Activated CD4-positive, alpha-beta memory T cell treated with anti-CD3 and anti-CD28 coated beads for 36 hours (primary cell): Measurements from ENCODE around the gene UTS2R. TPM values are rescaled to one million over a fixed set of nuclear protein-coding genes. Genes with fewer than 3 reads are reported as not detected.
"Not testable (repeated sequence)": the region's sequence is repeated elsewhere in the genome, so short reads cannot be mapped to it uniquely, and the experiment has no call there.

Experiments used
- CTCF ChIA-PET: fragments of 350-600 bp; sonication (Branson Sonifier 250); formaldehyde crosslinking; loops from one replicate; lab custom pipeline; 2021; ENCODE audit warnings: antibody characterized with exemption, inconsistent platforms; lab: Charles Lee
- POLR2A ChIA-PET: fragments of 350-600 bp; sonication (Branson Sonifier 250); formaldehyde crosslinking; loops from one replicate; lab custom pipeline; 2021; ENCODE audit warnings: antibody characterized with exemption; lab: Charles Lee
- DNase-seq: peaks from one replicate; pipeline ENCODE4 v3.0.0-alpha.2; 2020
- H3K27ac Mint-ChIP-seq: one replicate; pipeline ENCODE4 v1.8.0; 2021; ENCODE audit warnings: mixed read lengths
- H3K27me3 Mint-ChIP-seq: one replicate; pipeline ENCODE4 v1.8.0; 2021; ENCODE audit warnings: mixed read lengths
- H3K36me3 Mint-ChIP-seq: one replicate; pipeline ENCODE4 v1.8.0; 2021; ENCODE audit warnings: mixed read lengths
- H3K4me1 Mint-ChIP-seq: one replicate; pipeline ENCODE4 v1.8.0; 2021; ENCODE audit warnings: low read depth, mixed read lengths
- H3K4me3 Mint-ChIP-seq: one replicate; pipeline ENCODE4 v1.8.0; 2021; ENCODE audit warnings: mild to moderate bottlenecking, mixed read lengths
- H3K9me3 Mint-ChIP-seq: one replicate; pipeline ENCODE4 v1.8.0; 2021; ENCODE audit warnings: mixed read lengths
- intact Hi-C: fragments of 100-400 bp; cut with micrococcal nuclease; formaldehyde crosslinking; loops from one replicate; pipeline ENCODE4 v1.15.1; 2023
- total RNA-seq, 2 experiments: library from RNA; stranded (reverse); gene quantifications; one replicate each; pipeline ENCODE4 v1.2.3, GENCODE V29; 2021

The UTS2R gene
- total RNA-seq, 2 experiments from 2014 or later, result not detected

DNA sequence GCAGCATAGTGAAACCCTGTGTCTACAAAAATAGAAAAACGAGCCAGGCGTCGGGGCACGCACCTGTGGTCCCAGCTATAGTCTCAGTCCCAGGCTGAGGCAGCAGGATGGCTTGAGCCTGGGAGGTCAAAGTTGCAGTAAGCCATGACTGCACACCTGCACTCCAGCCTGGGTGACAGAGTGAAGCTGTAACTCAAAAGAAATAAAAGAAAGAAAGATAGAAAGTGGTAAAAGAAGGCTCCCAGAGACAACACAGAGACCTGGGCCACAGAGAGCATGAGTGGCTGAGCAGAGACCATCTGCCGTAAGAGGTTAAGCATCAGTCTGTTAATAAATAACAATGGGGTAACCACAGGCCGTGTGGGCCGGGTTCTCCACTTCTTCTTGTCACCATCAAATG is 31.3 kb downstream of the UTS2R start:
- no peak for DNase-seq
- H3K27ac Mint-ChIP-seq, result no peak overlapping the region
- H3K4me3 Mint-ChIP-seq, result no peak overlapping the region
- ChIA-PET POLR2A (no interaction called here), CTCF (interaction anchor here (0.6 kb wide), 1 partner anchor 102 kb away, joined by 3 read pairs; no protein-coding TSS in a partner anchor)
- peaks cover 16% of the 10 kb centered on the region for H3K4me1 Mint-ChIP-seq
- no peaks in the 10 kb centered on the region for H3K27me3 Mint-ChIP-seq
- no peaks in the 10 kb centered on the region for H3K9me3 Mint-ChIP-seq
- intact Hi-C loops, result no loop called here
- H3K36me3 Mint-ChIP-seq, result peaks cover 18% of the 10 kb centered on the region

- POLR2A ChIA-PET, result no interaction called here
- Mint-ChIP-seq H3K36me3 (peaks cover 20% of the 10 kb centered on the region), H3K27me3 (no peaks in the 10 kb centered on the region), H3K4me3 (no peak overlapping the region), H3K4me1 (peaks cover 16% of the 10 kb centered on the region), H3K9me3 (no peaks in the 10 kb centered on the region), H3K27ac (no peak overlapping the region)
- intact Hi-C loops, result no loop called here
- CTCF ChIA-PET, result no interaction called here
- no peak for DNase-seq
These were observed 32.4 kb downstream of the UTS2R start for GRCh38 chr17:82403662-82404660.

DNA sequence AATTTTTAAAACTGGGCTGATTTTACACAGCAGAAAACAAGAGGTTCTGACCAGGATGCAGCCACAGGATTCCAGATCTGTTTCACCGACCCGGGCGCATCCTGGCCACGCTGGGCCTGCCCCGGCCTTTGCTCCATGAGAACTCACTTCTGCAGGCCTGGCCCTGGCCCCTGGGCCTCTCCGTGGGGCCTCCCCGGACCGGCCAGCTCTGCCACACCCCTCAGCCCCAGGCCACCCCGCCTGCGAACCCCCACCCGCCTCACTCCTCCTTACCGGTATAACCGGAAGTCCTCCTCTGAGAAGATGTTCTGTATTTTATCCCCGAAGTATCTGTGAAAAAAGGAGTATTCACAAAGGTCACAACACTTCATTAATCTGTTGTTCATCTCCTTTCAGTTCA is 33.5 kb downstream of the UTS2R start:
- peaks cover 16% of the 10 kb centered on the region for H3K4me1 Mint-ChIP-seq
- CTCF ChIA-PET, result no interaction called here
- peaks cover 20% of the 10 kb centered on the region for H3K36me3 Mint-ChIP-seq
- intact Hi-C loops, result no loop called here
- no peaks in the 10 kb centered on the region for H3K9me3 Mint-ChIP-seq
- DNase-seq, result no peak
- H3K27me3 Mint-ChIP-seq, result no peaks in the 10 kb centered on the region
- no peak overlapping the region for H3K4me3 Mint-ChIP-seq
- no peak overlapping the region for H3K27ac Mint-ChIP-seq
- POLR2A ChIA-PET, result no interaction called here

DNA sequence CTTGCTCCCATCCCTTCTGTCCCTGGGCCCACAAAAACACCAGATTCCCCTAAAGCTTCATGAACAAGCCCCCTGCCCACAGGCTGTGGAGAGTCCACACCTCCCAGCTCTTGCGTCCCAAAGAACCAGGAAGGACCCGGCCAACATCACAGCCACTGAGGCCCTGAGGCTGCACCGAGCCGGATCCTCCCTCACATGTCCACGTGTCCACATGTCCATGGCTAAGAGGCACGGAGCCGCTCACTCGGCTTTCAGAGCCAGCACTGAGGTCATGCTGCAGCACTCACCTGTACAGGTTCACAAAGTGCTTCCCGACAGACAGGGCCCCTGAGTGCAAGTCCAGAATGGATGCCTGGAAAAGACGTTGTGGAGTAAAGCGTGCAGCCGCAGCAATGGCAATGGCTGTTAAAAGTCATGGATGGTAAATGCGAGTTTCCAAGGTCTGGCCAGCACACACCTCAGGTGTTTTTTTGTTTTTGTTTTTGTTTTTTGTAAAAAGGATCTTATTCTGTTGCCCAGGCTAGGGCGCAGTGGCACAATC is 34.6 kb downstream of the UTS2R start:
- intact Hi-C loops, result no loop called here
- Mint-ChIP-seq H3K9me3 (no peaks in the 10 kb centered on the region), H3K4me3 (no peak overlapping the region), H3K27me3 (no peaks in the 10 kb centered on the region), H3K36me3 (peaks cover 18% of the 10 kb centered on the region), H3K4me1 (peaks cover 10% of the 10 kb centered on the region), H3K27ac (no peak overlapping the region)
- POLR2A ChIA-PET, result no interaction called here
- DNase-seq, result no peak
- CTCF ChIA-PET, result no interaction called here

DNA sequence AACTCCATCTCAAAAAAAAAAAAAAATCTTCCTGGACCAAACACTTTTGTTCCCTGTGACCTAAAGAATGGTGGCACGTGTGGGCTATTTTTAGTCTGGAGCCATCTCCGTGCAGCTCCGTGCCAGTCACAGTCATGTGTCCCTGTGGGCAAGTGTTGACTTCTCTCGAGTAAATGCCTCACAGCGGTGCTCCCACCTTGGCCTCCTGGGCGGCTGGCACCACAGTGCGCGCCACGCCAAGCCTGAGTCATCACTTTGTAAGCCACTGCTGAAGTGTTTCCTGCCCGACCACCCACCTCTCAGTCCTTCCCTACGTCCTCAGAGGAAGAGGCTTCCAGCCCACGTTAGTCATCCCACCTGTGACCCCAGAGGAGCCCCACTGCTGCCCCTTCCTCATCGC is 35.7 kb downstream of the UTS2R start:
- ChIA-PET CTCF (interaction anchor here (1.0 kb wide), 1 partner anchor 56 kb away, joined by 3 read pairs; no protein-coding TSS in a partner anchor), POLR2A (no interaction called here)
- DNase-seq, result no peak
- Mint-ChIP-seq H3K36me3 (peaks cover 16% of the 10 kb centered on the region), H3K4me1 (peaks cover 5% of the 10 kb centered on the region), H3K4me3 (no peak overlapping the region), H3K9me3 (no peaks in the 10 kb centered on the region), H3K27me3 (no peaks in the 10 kb centered on the region), H3K27ac (no peak overlapping the region)
- intact Hi-C loops, result no loop called here

GRCh38 chr17:82408288-82408937 is 36.8 kb downstream of the UTS2R start:
- Mint-ChIP-seq H3K27ac (no peak overlapping the region), H3K4me1 (peaks cover 5% of the 10 kb centered on the region), H3K36me3 (peaks cover 8% of the 10 kb centered on the region), H3K27me3 (no peaks in the 10 kb centered on the region), H3K9me3 (no peaks in the 10 kb centered on the region), H3K4me3 (no peak overlapping the region)
- POLR2A ChIA-PET, result no interaction called here
- no peak for DNase-seq
- intact Hi-C loops, result no loop called here
- CTCF ChIA-PET, result no interaction called here

- no peaks in the 10 kb centered on the region for H3K9me3 Mint-ChIP-seq
- POLR2A ChIA-PET, result no interaction called here
These were observed 37.4 kb downstream of the UTS2R start for GRCh38 chr17:82408938-82409318.

DNA sequence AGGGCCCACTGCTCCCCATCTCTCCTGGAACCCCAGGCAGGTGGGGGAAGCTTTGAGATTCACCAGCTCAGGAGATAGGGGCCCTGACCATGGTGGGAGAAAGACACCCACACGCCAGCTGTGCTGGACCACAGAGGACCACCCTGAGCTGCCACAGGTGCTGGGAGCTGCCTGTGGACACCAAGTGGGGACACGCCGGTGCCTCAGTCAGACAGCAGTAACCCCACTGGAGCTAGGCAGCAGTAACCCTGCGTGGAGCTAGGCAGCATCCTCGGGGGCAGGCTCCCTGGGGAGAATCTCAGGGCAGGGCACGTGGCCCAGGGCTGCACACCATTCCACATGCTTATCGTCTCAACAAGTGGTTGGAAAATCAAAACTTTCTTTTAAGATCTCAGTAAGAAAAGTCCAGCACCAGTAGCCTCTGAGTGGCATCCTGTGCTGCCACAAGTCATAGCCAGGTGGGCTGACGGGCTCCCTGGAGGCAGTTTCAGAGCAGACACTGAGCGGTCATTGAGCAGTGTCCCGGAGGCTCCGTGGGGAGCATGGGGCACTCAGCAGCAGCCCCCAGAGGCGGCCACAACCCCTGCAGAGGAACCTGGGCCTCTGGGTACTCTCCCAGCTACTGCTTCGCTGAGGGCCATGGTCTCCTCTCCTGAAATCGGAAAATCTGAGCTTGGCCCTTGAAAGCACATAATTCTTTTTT is 38.6 kb downstream of the UTS2R start:
- Mint-ChIP-seq H3K9me3 (no peaks in the 10 kb centered on the region), H3K27me3 (no peaks in the 10 kb centered on the region), H3K4me1 (peaks cover 14% of the 10 kb centered on the region), H3K4me3 (no peak overlapping the region), H3K27ac (no peak overlapping the region), H3K36me3 (peaks cover 6% of the 10 kb centered on the region)
- CTCF ChIA-PET, result interaction anchor here (0.6 to 1.5 kb wide), 4 partner anchors 14 to 365 kb away, joined by 3 to 6 read pairs (median 4); no protein-coding TSS in a partner anchor
- intact Hi-C loops, result loop anchor here (10.0 kb wide), 1 partner anchor 375 kb away; the partner anchor contains the start of genes DCXR and RAC3
- DNase-seq, result no peak
- POLR2A ChIA-PET, result no interaction called here

More at GRCh38 chr17:82408938-82409318, 37.4 kb downstream of the UTS2R start:
- Mint-ChIP-seq H3K36me3 (peaks cover 4% of the 10 kb centered on the region), H3K27ac (no peak overlapping the region), H3K4me3 (no peak overlapping the region), H3K27me3 (no peaks in the 10 kb centered on the region), H3K4me1 (peaks cover 5% of the 10 kb centered on the region)
- no peak for DNase-seq
- CTCF ChIA-PET, result interaction anchor here (1.0 kb wide), 1 partner anchor 56 kb away, joined by 4 read pairs; no protein-coding TSS in a partner anchor
- intact Hi-C loops, result no loop called here

GRCh38 chr17:82411396-82412053 is 40.0 kb downstream of the UTS2R start:
- Mint-ChIP-seq H3K36me3 (peaks cover 5% of the 10 kb centered on the region), H3K4me3 (no peak overlapping the region), H3K4me1 (peaks cover 18% of the 10 kb centered on the region), H3K9me3 (no peaks in the 10 kb centered on the region), H3K27me3 (no peaks in the 10 kb centered on the region), H3K27ac (no peak overlapping the region)
- ChIA-PET POLR2A (no interaction called here), CTCF (interaction anchor here (1.1 to 1.5 kb wide), 2 partner anchors 13 to 60 kb away, joined by 3 to 6 read pairs; no protein-coding TSS in a partner anchor)
- intact Hi-C loops, result loop anchor here (10.0 kb wide), 1 partner anchor 377 kb away; the partner anchor contains the start of genes DCXR and RAC3
- DNase-seq, result no peak

- CTCF ChIA-PET, POLR2A ChIA-PET, H3K4me3 Mint-ChIP-seq, H3K27ac Mint-ChIP-seq, DNase-seq, H3K9me3 Mint-ChIP-seq, H3K36me3 Mint-ChIP-seq, H3K27me3 Mint-ChIP-seq: not testable (repeated sequence)
- intact Hi-C loops, result loop anchor here (10.0 kb wide), 1 partner anchor 377 kb away; the partner anchor contains the start of genes DCXR and RAC3
- H3K4me1 Mint-ChIP-seq, result peaks cover 18% of the 10 kb centered on the region
These were observed 40.5 kb downstream of the UTS2R start for GRCh38 chr17:82412081-82412480.
